ENCODE measurements around the gene ARHGAP44. TPM values are rescaled to one million over a fixed set of nuclear protein-coding genes. Genes with fewer than 3 reads are reported as not detected.

The ARHGAP44 gene
- total and polyA plus RNA-seq, 2 experiments from 2014 or later: 4.6 to 5.4 TPM

DNA sequence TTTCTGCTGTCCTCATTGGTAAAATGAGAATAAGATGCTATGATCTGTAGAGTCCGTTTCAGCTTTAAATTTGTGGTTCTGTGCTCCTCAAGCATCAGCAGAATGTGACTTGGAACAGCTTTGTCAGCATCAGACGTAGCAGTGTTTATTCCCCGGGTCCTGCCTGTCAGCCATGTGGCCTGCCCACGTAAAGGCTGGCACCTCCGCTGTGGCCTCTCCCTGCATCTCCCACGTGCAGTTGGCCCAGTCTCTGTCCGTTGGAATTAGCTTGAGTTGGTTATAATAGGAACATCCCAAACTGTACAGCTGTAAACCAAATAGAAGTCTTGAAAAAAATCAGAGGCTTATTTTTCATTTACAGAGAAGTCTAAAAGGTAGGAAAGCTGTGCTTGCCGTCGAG, 61.7 kb downstream of the ARHGAP44 start:
- no peak overlapping the region for H3K4me3 ChIP-seq
- H3K4me2 ChIP-seq: no peak overlapping the region
- no peaks in the 10 kb centered on the region for H3K9me3 ChIP-seq (ENCODE audit: low read depth)
- no peaks in the 10 kb centered on the region for H3K79me2 ChIP-seq
- WGBS (ENCODE audit: low lambda C conversion rate, missing lambda C conversion rate): 88% methylated on average over 9 of the region's 9 CpGs
- no peak overlapping the region for H2AFZ ChIP-seq
- DNase-seq (ENCODE audit: low spot score): no peak
- TF ChIP-seq EZH2phosphoT487 (IDR thresholded peaks at IDR 0.05; ENCODE audit: low read depth, severe bottlenecking, unreplicated experiment) (no peak), CTCF (IDR thresholded peaks at IDR 0.05; ENCODE audit: poor library complexity) (no peak), EZH2 (IDR thresholded peaks at IDR 0.05; ENCODE audit: borderline replicate concordance) (no peak)
- no peaks in the 10 kb centered on the region for H4K20me1 ChIP-seq (ENCODE audit: insufficient read depth, poor library complexity, severe bottlenecking)
- no peaks in the 10 kb centered on the region for H3K36me3 ChIP-seq (replicated peaks; ENCODE audit: insufficient read depth, low read depth)
- no peak overlapping the region for H3K27ac ChIP-seq
- no peaks in the 10 kb centered on the region for H3K9me2 ChIP-seq (replicated peaks; ENCODE audit: insufficient read depth)
- H3K4me1 ChIP-seq (ENCODE audit: insufficient read depth): no peaks in the 10 kb centered on the region
- H3K27me3 ChIP-seq: no peaks in the 10 kb centered on the region

- 62% methylated on average over 4 of the region's 4 CpGs for WGBS (ENCODE audit: low lambda C conversion rate, missing lambda C conversion rate)
- Histone ChIP-seq H3K9me3 (ENCODE audit: low read depth) (no peaks in the 10 kb centered on the region), H3K36me3 (replicated peaks; ENCODE audit: insufficient read depth, low read depth) (no peaks in the 10 kb centered on the region), H3K27me3 (no peaks in the 10 kb centered on the region), H3K79me2 (no peaks in the 10 kb centered on the region), H3K27ac (no peak overlapping the region), H3K9me2 (replicated peaks; ENCODE audit: insufficient read depth) (no peaks in the 10 kb centered on the region), H3K4me2 (no peak overlapping the region), H2AFZ (no peak overlapping the region), H3K4me1 (ENCODE audit: insufficient read depth) (no peaks in the 10 kb centered on the region), H3K4me3 (no peak overlapping the region), H4K20me1 (ENCODE audit: insufficient read depth, poor library complexity, severe bottlenecking) (no peaks in the 10 kb centered on the region)
- DNase-seq (ENCODE audit: low spot score): no peak
- TF ChIP-seq CTCF (IDR thresholded peaks at IDR 0.05; ENCODE audit: poor library complexity) (no peak), EZH2phosphoT487 (IDR thresholded peaks at IDR 0.05; ENCODE audit: low read depth, severe bottlenecking, unreplicated experiment) (no peak), EZH2 (IDR thresholded peaks at IDR 0.05; ENCODE audit: borderline replicate concordance) (no peak)
Observed at GRCh38 chr17:12851901-12852435, 62.7 kb downstream of the ARHGAP44 start.

GRCh38 chr17:12853921-12854320, 64.6 kb downstream of the ARHGAP44 start:
- Histone ChIP-seq H3K36me3 (replicated peaks; ENCODE audit: insufficient read depth, low read depth) (no peaks in the 10 kb centered on the region), H2AFZ (no peak overlapping the region), H3K9me3 (ENCODE audit: low read depth) (no peaks in the 10 kb centered on the region), H3K9me2 (replicated peaks; ENCODE audit: insufficient read depth) (no peaks in the 10 kb centered on the region), H3K4me3 (no peak overlapping the region), H3K4me1 (ENCODE audit: insufficient read depth) (no peaks in the 10 kb centered on the region), H3K79me2 (no peaks in the 10 kb centered on the region), H3K27ac (no peak overlapping the region), H3K27me3 (no peaks in the 10 kb centered on the region), H3K4me2 (no peak overlapping the region), H4K20me1 (ENCODE audit: insufficient read depth, poor library complexity, severe bottlenecking) (no peaks in the 10 kb centered on the region)
- WGBS (ENCODE audit: low lambda C conversion rate, missing lambda C conversion rate): 79% methylated on average over 2 of the region's 2 CpGs
- DNase-seq (ENCODE audit: low spot score): no peak
- no peak for TF ChIP-seq CTCF (IDR thresholded peaks at IDR 0.05; ENCODE audit: poor library complexity)
- no peak for TF ChIP-seq EZH2phosphoT487 (IDR thresholded peaks at IDR 0.05; ENCODE audit: low read depth, severe bottlenecking, unreplicated experiment)
- no peak for TF ChIP-seq EZH2 (IDR thresholded peaks at IDR 0.05; ENCODE audit: borderline replicate concordance)
